WERI-Rb-1 (cell line): Measurements from ENCODE around the gene CYGB.

Source experiments
- DNase-seq: peaks from one replicate; pipeline ENCODE4 v3.0.0-alpha.2; 2020
- H3K27ac ChIP-seq: fragments of 250-450 bp; sonication (Bioruptor Pico); 2 replicates; pipeline ENCODE4 v1.5.1; 2020; ENCODE audit warnings: mild to moderate bottlenecking, moderate library complexity
- H3K27me3 ChIP-seq: fragments of 250-450 bp; sonication (Bioruptor Pico); 2 replicates; pipeline ENCODE4 v1.5.1; 2021; ENCODE audit warnings: mild to moderate bottlenecking, low read depth, moderate library complexity; ENCODE audit not compliant: insufficient read depth, severe bottlenecking
- H3K36me3 ChIP-seq: fragments of 250-450 bp; sonication (Bioruptor Pico); 2 replicates; pipeline ENCODE4 v1.5.1; 2020; ENCODE audit warnings: mild to moderate bottlenecking, moderate library complexity
- H3K4me3 ChIP-seq: 2 replicates; pipeline ENCODE4 v1.5.1; 2011; ENCODE audit warnings: low read depth, mild to moderate bottlenecking, control low read depth, low read length
- H3K9me3 ChIP-seq: fragments of 250-450 bp; sonication (Bioruptor Pico); 2 replicates; pipeline ENCODE4 v1.5.1; 2021; ENCODE audit warnings: mild to moderate bottlenecking, moderate library complexity; ENCODE audit not compliant: severe bottlenecking
- TF ChIP-seq, protein P1 (sequence below): IDR thresholded peaks from 2 replicates; pipeline ENCODE4 v1.5.1; 2011; ENCODE audit warnings: low read depth, mild to moderate bottlenecking, control low read depth, inconsistent platforms, low read length

The CYGB gene

DNA sequence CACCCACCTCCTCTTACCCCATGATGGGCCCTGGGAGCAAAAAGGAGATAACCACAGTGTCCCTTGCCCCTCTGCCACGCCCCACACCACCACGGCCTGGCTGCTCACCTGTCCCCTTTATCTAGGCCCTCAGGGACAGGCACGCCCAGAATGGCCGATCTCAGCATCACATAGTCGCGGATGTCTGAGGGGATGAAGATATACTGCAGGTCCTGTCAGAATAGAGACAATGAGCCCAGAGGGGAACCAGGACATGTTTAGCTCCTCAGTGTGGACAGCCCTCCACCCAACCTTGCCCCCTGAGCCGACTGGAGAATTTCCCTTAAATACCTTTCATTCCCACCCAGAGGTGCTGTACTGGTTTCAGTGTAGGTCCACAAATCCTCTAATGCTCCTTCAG, 32.9 kb upstream of the CYGB start:
- DNase-seq: no peak

GRCh38 chr17:76569607-76570279, 32.2 kb upstream of the CYGB start:
- H3K4me3 ChIP-seq: no peak overlapping the region
- DNase-seq: peak; percentile 54
- no peaks in the 10 kb centered on the region for H3K9me3 ChIP-seq
- no peak overlapping the region for H3K27ac ChIP-seq
- no peaks in the 10 kb centered on the region for H3K27me3 ChIP-seq
- peaks cover 33% of the 10 kb centered on the region for H3K36me3 ChIP-seq
- TF ChIP-seq, protein P1, sequence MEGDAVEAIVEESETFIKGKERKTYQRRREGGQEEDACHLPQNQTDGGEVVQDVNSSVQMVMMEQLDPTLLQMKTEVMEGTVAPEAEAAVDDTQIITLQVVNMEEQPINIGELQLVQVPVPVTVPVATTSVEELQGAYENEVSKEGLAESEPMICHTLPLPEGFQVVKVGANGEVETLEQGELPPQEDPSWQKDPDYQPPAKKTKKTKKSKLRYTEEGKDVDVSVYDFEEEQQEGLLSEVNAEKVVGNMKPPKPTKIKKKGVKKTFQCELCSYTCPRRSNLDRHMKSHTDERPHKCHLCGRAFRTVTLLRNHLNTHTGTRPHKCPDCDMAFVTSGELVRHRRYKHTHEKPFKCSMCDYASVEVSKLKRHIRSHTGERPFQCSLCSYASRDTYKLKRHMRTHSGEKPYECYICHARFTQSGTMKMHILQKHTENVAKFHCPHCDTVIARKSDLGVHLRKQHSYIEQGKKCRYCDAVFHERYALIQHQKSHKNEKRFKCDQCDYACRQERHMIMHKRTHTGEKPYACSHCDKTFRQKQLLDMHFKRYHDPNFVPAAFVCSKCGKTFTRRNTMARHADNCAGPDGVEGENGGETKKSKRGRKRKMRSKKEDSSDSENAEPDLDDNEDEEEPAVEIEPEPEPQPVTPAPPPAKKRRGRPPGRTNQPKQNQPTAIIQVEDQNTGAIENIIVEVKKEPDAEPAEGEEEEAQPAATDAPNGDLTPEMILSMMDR: no peak

More for the DNA sequence above, 32.9 kb upstream of the CYGB start:
- no peak overlapping the region for H3K4me3 ChIP-seq
- TF ChIP-seq, protein P1: no peak
- H3K36me3 ChIP-seq: peaks cover 29% of the 10 kb centered on the region
- H3K9me3 ChIP-seq: no peaks in the 10 kb centered on the region
- no peaks in the 10 kb centered on the region for H3K27me3 ChIP-seq
- no peak overlapping the region for H3K27ac ChIP-seq

DNA sequence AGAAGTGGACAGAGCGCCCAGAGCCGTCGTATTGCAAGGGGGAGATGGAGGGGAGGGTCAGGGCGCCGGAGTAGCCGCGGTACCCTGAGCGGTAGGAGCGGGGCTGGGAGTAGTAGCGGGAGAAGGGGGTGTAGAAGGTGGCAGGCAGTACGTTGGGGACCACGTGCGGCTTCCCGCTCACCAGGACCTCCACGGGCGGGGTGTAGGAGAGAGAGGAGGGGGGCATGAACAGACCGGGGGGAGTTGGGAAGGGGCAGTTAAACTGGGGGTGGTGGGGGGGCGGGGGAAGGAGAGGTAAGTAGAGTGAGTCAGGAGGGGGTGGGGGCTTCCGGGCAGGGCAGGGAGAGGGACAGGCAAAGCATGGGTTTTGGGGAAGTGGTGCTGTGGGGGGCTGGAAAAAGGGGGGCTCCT, 31.3 kb upstream of the CYGB start:
- no peaks in the 10 kb centered on the region for H3K9me3 ChIP-seq
- no peak overlapping the region for H3K4me3 ChIP-seq
- H3K27ac ChIP-seq: no peak overlapping the region
- peaks cover 33% of the 10 kb centered on the region for H3K36me3 ChIP-seq
- no peaks in the 10 kb centered on the region for H3K27me3 ChIP-seq
- DNase-seq: no peak
- TF ChIP-seq, protein P1: no peak

GRCh38 chr17:76567634-76568432, 30.3 kb upstream of the CYGB start:
- Histone ChIP-seq H3K27me3 (no peaks in the 10 kb centered on the region), H3K4me3 (no peak overlapping the region), H3K36me3 (peaks cover 42% of the 10 kb centered on the region), H3K9me3 (no peaks in the 10 kb centered on the region), H3K27ac (0 out of 2 replicates have a peak overlapping the region, but pooled peaks have one; percentile 5)
- DNase-seq: no peak
- TF ChIP-seq, protein P1: no peak

DNA sequence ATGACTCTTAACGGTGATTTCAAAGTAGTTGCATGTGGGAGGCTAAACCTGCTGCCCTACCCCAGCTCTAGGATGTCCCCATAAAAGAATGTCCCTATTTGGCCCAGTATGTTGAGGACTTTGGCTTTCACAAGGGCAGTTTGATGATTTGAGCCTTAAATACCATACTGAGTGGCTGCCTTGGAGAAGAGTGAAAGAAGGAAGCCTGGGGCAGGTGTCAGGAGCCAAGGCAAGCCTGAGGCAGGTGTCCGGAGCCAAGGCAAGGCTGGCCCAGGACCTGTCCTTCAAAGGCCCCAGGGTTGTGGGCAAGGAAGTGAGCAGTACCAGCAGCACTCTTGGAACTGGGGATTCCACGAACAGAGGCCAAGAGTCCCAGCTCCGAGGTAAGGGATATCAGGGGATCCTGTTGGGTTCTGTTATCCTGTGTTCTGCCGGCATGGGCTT, 29.5 kb upstream of the CYGB start:
- peaks cover 49% of the 10 kb centered on the region for H3K36me3 ChIP-seq
- H3K27me3 ChIP-seq: no peaks in the 10 kb centered on the region
- no peak overlapping the region for H3K4me3 ChIP-seq
- no peak for DNase-seq
- no peak overlapping the region; the same call in 1 of the 2 replicates for H3K27ac ChIP-seq
- TF ChIP-seq, protein P1: no peak
- H3K9me3 ChIP-seq: no peaks in the 10 kb centered on the region
